Tibial nerve (tissue), 4 donors: ENCODE results near the gene NKX6-1. TPM values are rescaled to one million over a fixed set of nuclear protein-coding genes. Genes with fewer than 3 reads are reported as not detected.

Source experiments
- DNase-seq, 2 donors: peaks; one replicate each; pipeline ENCODE4 v3.0.0-alpha.2; 2019; ENCODE audit warnings: low spot score in 2 of 2
- H3K27ac ChIP-seq, 4 donors: fragments of 200-600 bp; sonication (generic) in 3 of 4; one replicate each; pipeline ENCODE4 v1.5.1; 2017 to 2019; ENCODE audit warnings: mild to moderate bottlenecking in 1 of 4
- H3K27me3 ChIP-seq, 2 donors: fragments of 200-600 bp; sonication (generic) in 1 of 2; one replicate each; pipeline versions ENCODE4 v1.5.1 to v1.6.0; 2017 to 2019
- H3K36me3 ChIP-seq, 3 donors: fragments of 200-600 bp; sonication (generic); one replicate each; pipeline ENCODE4 v1.5.1; 2018 to 2019
- H3K4me1 ChIP-seq, 4 donors: fragments of 200-600 bp; sonication (generic) in 3 of 4; one replicate each; pipeline ENCODE4 v1.5.1; 2017 to 2019
- H3K4me3 ChIP-seq, 4 donors: fragments of 200-600 bp; sonication (generic) in 3 of 4; one replicate each; pipeline ENCODE4 v1.5.1; 2017 to 2019; ENCODE audit warnings: mild to moderate bottlenecking in 1 of 4, moderate library complexity in 1 of 4
- H3K9me3 ChIP-seq, 4 donors: fragments of 200-600 bp; sonication (generic) in 3 of 4; one replicate each; pipeline ENCODE4 v1.5.1; 2017 to 2019
- EP300 ChIP-seq, 2 donors: sonication (generic); formaldehyde crosslinking; IDR thresholded peaks; one replicate each; pipeline ENCODE4 v1.6.1; 2017; ENCODE audit warnings: antibody characterized with exemption in 2 of 2, mild to moderate bottlenecking in 1 of 2
- POLR2A ChIP-seq, 2 donors: fragments of 450-650 bp; IDR thresholded peaks; one replicate each; pipeline ENCODE4 v1.6.1; 2017; ENCODE audit warnings: antibody characterized with exemption in 2 of 2, mild to moderate bottlenecking in 2 of 2, moderate library complexity in 2 of 2
- WGBS, 2 donors: methylation state at CpG; one replicate each; pipeline ENCODE4 v1.1.5; 2018; 5-methylcytosine and 5-hydroxymethylcytosine counted together
- total RNA-seq, 4 donors: library from RNA; depleted of rRNA; stranded (reverse); fragments of >200 nt; gene quantifications; one replicate each; pipeline ENCODE4 v1.1.0, GENCODE V29; 2016
- TF ChIP-seq, protein P1 (sequence below), 5 experiments: fragments of 200-600 bp in 3 of 5; fragments of 450-650 bp in 2 of 5; sonication (generic) in 3 of 5; IDR thresholded peaks; one replicate each; pipeline ENCODE4 v1.5.1; 2016 to 2019; ENCODE audit warnings: antibody characterized with exemption in 5 of 5, mild to moderate bottlenecking in 3 of 5, moderate library complexity in 2 of 5

NKX6-1 gene
- total RNA-seq, 4 donors from 2014 or later = 0.21 TPM; not detected in 3

DNA sequence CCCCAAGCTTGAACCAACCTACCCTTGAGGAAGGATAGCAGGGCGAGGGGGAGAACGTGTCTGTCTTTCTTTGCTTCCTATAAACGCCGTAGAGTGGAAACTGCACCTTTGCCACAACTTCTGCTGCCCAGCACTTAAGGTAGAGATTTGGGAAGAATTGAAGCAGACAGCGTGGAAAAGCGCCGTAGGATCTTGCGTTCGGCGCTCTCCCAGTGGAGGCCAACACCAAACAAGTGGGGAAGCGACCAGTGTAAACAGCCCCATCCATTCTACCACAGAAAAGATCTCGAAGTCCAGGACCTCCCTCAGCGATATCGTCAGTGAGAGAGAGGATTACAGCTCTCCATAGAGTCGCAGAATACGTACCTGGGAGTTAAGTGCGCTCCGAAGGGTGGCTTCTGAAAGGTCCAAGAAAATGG is 3.9 kb upstream of the NKX6-1 start:
- no peaks in the 10 kb centered on the region for H3K9me3 ChIP-seq
- TF ChIP-seq, protein P1, sequence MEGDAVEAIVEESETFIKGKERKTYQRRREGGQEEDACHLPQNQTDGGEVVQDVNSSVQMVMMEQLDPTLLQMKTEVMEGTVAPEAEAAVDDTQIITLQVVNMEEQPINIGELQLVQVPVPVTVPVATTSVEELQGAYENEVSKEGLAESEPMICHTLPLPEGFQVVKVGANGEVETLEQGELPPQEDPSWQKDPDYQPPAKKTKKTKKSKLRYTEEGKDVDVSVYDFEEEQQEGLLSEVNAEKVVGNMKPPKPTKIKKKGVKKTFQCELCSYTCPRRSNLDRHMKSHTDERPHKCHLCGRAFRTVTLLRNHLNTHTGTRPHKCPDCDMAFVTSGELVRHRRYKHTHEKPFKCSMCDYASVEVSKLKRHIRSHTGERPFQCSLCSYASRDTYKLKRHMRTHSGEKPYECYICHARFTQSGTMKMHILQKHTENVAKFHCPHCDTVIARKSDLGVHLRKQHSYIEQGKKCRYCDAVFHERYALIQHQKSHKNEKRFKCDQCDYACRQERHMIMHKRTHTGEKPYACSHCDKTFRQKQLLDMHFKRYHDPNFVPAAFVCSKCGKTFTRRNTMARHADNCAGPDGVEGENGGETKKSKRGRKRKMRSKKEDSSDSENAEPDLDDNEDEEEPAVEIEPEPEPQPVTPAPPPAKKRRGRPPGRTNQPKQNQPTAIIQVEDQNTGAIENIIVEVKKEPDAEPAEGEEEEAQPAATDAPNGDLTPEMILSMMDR (IDR thresholded peaks at IDR 0.05) = no peak
- no peak for TF ChIP-seq POLR2A (IDR thresholded peaks at IDR 0.05)
- peaks cover 8 to 100% of the 10 kb centered on the region in 2 donors for H3K27me3 ChIP-seq
- no peak for DNase-seq
- 16 to 17% methylated on average over 18 of the region's 18 CpGs for WGBS, 2 donors
- H3K4me3 ChIP-seq = no peak overlapping the region
- H3K36me3 ChIP-seq = no peaks in the 10 kb centered on the region
- no peak overlapping the region for H3K27ac ChIP-seq
- peaks cover 0 to 21% (median 16%) of the 10 kb centered on the region in 4 donors for H3K4me1 ChIP-seq

DNA sequence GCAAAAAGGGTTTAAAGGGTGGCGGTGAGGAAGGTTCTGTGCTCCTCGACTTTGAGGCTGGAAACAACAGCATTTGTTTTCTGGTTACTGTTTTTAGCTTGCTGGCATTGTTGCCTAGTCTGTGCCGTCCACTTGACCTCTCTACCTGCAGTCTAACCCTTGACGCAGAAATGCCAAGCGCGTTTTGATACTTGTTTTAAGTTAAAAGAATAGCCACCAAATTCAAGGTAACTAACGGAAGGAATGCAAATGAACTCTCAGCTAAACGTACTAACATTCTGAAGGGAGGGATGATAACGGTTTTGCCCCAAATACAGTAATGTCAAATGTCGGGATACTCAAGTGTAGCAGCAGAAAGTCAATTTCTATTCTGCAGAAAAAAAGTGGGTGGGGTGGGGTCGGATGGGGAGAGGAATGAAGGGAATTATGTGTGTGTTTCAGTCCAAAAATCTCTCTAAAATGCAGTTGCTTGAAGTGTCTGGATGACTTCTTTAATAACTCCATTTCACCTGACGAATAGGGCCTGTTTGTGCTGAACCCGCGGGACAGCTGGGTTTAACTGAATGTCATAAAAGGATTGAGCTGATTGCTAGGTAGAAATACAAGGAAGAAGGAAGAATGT is 3.4 kb upstream of the NKX6-1 start:
- 19 to 20% methylated on average over 14 of the region's 14 CpGs for WGBS, 2 donors
- TF ChIP-seq EP300 (IDR thresholded peaks at IDR 0.05) = no peak
- Histone ChIP-seq H3K36me3 (no peaks in the 10 kb centered on the region), H3K27ac (no peak overlapping the region), H3K9me3 (no peaks in the 10 kb centered on the region), H3K27me3 (peaks cover 11 to 100% of the 10 kb centered on the region in 2 donors), H3K4me1 (peaks cover 0 to 26% (median 19%) of the 10 kb centered on the region in 4 donors), H3K4me3 (no peak overlapping the region)
- no peak for DNase-seq

DNA sequence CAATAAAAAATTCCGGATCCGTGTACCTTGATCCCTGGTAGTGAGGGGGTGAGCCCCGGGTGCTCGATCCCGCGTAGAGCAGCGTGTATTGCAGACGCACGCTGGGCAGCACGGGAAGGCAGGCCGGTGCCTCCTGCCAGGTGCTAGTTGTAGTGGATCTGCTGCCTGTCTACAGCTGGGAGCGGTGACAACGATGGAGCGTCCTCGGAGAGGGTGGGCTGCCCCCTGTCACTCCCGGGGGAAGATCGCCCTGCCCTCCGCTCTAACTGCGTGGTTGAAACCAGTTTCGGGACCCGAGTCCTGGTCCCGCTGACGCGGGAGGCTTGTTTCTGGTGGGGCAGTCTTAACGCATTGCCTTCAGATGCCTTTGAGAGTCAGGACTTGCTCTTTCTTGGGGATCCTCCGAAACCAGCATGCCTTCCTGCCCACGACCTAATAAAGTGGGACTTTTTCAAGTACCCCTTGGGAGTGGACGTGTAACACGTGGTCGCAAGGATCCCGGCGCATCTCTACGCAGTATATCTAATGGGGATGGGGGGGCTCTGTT is 2.7 kb upstream of the NKX6-1 start:
- Histone ChIP-seq H3K4me3 (no peak overlapping the region), H3K27me3 (peaks cover 12 to 100% of the 10 kb centered on the region in 2 donors), H3K27ac (no peak overlapping the region), H3K9me3 (no peaks in the 10 kb centered on the region), H3K36me3 (no peaks in the 10 kb centered on the region), H3K4me1 (peaks cover 0 to 32% (median 21%) of the 10 kb centered on the region in 4 donors)
- TF ChIP-seq, protein P1 (IDR thresholded peaks at IDR 0.05) = no peak
- TF ChIP-seq POLR2A (IDR thresholded peaks at IDR 0.05) (no peak), EP300 (IDR thresholded peaks at IDR 0.05) (no peak)
- WGBS, 2 donors = 5 to 12% methylated on average over 21 to 30 of the region's 33 CpGs
- DNase-seq = no peak

DNA sequence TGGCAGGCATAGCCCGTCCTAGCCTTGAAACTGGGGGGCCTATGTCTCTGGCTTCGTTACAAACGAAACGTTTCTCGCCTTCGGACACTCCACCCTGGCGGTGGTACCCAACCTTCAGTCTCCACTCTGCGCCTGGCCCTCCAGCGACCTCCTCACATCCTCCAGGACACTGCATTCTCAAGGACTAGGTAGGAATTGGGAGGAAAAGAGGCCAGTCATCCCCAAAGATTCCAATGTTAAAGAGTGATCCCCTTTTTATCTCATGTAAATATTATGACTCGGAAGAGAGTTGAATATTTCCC is 2.1 kb upstream of the NKX6-1 start:
- Histone ChIP-seq H3K36me3 (no peaks in the 10 kb centered on the region), H3K27ac (no peak overlapping the region), H3K4me1 (peaks cover 0 to 39% (median 21%) of the 10 kb centered on the region in 4 donors), H3K27me3 (peaks cover 12 to 100% of the 10 kb centered on the region in 2 donors), H3K9me3 (no peaks in the 10 kb centered on the region), H3K4me3 (no peak overlapping the region)
- WGBS, 2 donors = 2 to 12% methylated on average over 10 of the region's 10 CpGs
- DNase-seq = no peak
- TF ChIP-seq EP300 (IDR thresholded peaks at IDR 0.05) = no peak
- no peak for TF ChIP-seq POLR2A (IDR thresholded peaks at IDR 0.05)
- TF ChIP-seq, protein P1 (IDR thresholded peaks at IDR 0.05) = no peak

DNA sequence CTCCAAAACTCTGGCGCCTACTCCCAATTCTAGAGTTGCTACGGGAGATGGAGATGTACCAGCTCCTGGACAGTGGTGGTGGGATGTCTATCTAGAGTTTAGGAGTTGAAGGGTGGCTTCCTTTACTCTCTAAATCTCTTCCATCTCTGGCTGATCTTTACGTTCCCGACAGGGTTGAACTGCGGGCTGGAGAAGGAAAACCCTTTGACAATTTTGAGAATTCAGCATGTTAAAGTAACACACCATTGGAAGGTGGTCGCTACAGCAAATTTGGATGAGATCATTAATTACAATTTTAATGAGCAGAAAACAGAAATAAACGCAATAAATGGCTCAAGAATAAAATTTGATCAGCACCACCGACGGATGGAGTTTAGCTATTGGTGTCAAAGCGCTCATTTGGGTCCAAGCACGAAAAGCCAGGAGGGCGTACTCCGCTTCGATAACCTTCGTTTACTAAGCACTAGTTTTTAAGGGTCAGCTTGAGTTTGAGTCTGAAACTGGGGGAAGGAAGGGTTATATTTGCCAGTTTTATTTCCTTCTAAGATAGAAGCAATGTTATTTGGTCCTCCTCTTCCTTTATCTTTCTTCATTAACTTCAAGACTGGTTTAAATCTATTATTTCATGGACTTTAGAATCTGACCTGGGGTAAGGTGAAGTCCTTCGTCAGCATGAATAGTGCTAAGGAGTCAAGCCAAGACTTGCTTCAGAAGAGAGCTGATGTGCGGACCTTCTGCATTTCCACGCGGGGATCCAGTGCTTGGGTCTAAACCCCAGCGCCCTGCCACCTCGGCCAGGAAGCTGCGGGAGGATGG is 1.5 kb upstream of the NKX6-1 start:
- TF ChIP-seq EP300 (IDR thresholded peaks at IDR 0.05) = no peak
- TF ChIP-seq, protein P1 (IDR thresholded peaks at IDR 0.05) = no peak
- no peak for TF ChIP-seq POLR2A (IDR thresholded peaks at IDR 0.05)
- 16 to 17% methylated on average over 22 of the region's 22 CpGs for WGBS, 2 donors
- DNase-seq = no peak
- Histone ChIP-seq H3K36me3 (no peaks in the 10 kb centered on the region), H3K4me3 (no peak overlapping the region), H3K9me3 (no peaks in the 10 kb centered on the region), H3K4me1 (peaks cover 0 to 43% (median 21%) of the 10 kb centered on the region in 4 donors), H3K27me3 (peaks cover 12 to 100% of the 10 kb centered on the region in 2 donors), H3K27ac (no peak overlapping the region)
